ENCODE results near the gene RABL6.
"Not testable (repeated sequence)": the region's sequence is repeated elsewhere in the genome, so short reads cannot be mapped to it uniquely, and the experiment has no call there.

DNA sequence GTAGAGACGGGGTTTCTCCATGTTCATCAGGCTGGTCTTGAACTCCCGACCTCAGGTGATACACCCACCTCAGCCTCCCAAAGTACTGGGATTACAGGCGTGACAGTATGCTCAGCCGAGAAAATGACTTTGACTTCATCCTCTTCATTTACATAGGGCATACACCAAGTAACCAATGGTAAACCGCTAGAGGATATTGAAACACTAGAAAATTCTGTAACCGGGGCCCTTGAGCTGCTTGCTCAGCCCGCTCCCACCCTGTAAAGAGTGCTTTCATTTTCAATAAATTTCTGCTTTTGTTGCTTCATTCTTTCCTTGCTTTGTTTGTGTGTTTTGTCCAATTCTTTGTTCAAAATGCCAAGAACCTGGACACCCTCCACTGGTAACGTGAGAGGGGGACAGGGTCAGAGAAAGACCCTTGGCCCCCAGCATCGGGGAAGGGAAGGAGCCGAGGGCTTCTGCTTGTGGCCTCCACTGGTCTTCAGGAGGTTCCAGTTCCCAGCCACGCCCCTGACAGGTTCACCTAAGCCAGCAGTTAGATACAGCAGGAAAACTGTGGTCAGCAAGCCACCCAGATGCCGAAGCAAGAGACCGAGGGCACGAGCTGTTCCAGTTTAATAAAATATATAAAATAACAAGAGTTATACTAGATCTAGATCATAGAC is 41.9 kb upstream of the RABL6 start:
- TF ChIP-seq POLR2A, POLR2AphosphoS5 (IDR thresholded peaks at IDR 0.05): not testable (repeated sequence)
- TF ChIP-seq, protein P1, sequence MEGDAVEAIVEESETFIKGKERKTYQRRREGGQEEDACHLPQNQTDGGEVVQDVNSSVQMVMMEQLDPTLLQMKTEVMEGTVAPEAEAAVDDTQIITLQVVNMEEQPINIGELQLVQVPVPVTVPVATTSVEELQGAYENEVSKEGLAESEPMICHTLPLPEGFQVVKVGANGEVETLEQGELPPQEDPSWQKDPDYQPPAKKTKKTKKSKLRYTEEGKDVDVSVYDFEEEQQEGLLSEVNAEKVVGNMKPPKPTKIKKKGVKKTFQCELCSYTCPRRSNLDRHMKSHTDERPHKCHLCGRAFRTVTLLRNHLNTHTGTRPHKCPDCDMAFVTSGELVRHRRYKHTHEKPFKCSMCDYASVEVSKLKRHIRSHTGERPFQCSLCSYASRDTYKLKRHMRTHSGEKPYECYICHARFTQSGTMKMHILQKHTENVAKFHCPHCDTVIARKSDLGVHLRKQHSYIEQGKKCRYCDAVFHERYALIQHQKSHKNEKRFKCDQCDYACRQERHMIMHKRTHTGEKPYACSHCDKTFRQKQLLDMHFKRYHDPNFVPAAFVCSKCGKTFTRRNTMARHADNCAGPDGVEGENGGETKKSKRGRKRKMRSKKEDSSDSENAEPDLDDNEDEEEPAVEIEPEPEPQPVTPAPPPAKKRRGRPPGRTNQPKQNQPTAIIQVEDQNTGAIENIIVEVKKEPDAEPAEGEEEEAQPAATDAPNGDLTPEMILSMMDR (IDR thresholded peaks at IDR 0.05): not testable (repeated sequence)

Measured in breast epithelium (tissue), 3 donors.